ENCODE results near the gene AGER. TPM values are rescaled to one million over a fixed set of nuclear protein-coding genes. Genes with fewer than 3 reads are reported as not detected.

AGER gene
- total RNA-seq, 1 experiment from 2014 or later: 14.3 TPM

DNA sequence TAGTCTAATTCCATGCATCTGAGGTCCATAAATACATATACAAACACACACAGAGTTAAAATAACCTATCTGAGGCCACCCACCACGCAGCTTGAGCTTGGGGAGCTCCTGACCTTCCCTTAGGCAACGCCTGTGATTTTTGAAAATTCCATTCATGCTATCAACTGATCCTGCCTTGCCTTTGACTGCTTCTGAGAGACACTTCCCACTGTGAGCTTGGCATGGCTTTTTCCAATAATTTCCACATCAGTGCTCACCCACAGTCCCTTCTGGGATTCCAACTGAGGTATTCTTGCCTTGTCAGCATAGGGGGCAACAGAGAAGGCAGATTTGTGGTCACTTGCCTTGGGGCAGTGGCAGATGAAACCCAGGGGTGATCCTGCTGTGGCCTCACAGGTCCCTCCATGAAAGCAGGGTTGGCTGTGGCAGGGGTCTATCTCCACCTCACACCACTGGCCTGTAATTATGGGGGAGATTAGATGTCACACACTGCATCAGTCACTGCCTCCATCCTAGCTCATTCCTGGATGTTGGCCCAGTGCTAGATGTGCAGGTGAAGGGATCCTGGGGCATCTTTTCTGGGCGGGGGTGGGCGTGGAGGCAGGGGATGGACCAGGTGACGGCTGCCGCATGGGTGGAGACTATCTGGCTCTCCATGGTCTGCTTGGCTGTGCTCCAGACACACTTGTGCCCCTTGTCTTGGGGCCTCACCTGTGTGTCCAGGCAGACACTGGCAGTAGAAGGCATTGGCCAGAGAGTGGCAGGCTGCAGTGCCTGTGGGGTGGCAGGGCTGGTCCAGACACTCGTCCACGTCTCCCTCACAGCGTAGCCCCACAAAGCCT is 19.6 kb upstream of the AGER start:
- Histone ChIP-seq H3K9ac (ENCODE audit: extremely low read depth, insufficient read length, low read length) (no peak overlapping the region), H3K27ac (ENCODE audit: insufficient read length, low read depth, low read length) (no peak overlapping the region), H3K14ac (ENCODE audit: insufficient read depth, low read length) (no peak overlapping the region), H3K18ac (ENCODE audit: insufficient read length, low read depth, low read length) (no peak overlapping the region), H3K23ac (ENCODE audit: insufficient read length, low read depth, low read length) (no peak overlapping the region), H3K4me1 (ENCODE audit: insufficient read depth, low read length) (no peaks in the 10 kb centered on the region), H2BK20ac (ENCODE audit: low read depth, low read length, poor library complexity, severe bottlenecking) (no peak overlapping the region), H4K8ac (replicated peaks; ENCODE audit: insufficient read length, low read depth, low read length) (no peak overlapping the region), H4K5ac (ENCODE audit: insufficient read length, low read depth, low read length) (no peak overlapping the region), H4K20me1 (ENCODE audit: control insufficient read depth, insufficient read depth, insufficient read length) (no peaks in the 10 kb centered on the region), H3K23me2 (ENCODE audit: insufficient read length, low read depth, low read length, poor library complexity, severe bottlenecking) (no peaks in the 10 kb centered on the region), H2BK5ac (ENCODE audit: insufficient read length, low read length) (no peak overlapping the region), H2BK15ac (ENCODE audit: low read depth, low read length) (no peak overlapping the region), H3K4me2 (ENCODE audit: insufficient read depth, insufficient read length, low read length) (no peak overlapping the region), H2AFZ (ENCODE audit: low read length) (no peak overlapping the region), H2BK120ac (ENCODE audit: low read depth, low read length, poor library complexity, severe bottlenecking) (no peak overlapping the region), H3K56ac (ENCODE audit: insufficient read length, low read depth, low read length) (no peak overlapping the region), H3K4ac (ENCODE audit: low read depth, low read length) (no peak overlapping the region), H2AK5ac (ENCODE audit: insufficient read length, low read length) (no peak overlapping the region), H3K79me2 (ENCODE audit: insufficient read depth, low read length) (no peaks in the 10 kb centered on the region), H3K79me1 (ENCODE audit: insufficient read depth, low read depth, low read length, poor library complexity, severe bottlenecking) (no peaks in the 10 kb centered on the region), H2BK12ac (ENCODE audit: insufficient read length, low read depth, low read length) (no peak overlapping the region), H3K9me3 (ENCODE audit: control insufficient read depth, low read depth, low read length) (no peaks in the 10 kb centered on the region), H3K27me3 (ENCODE audit: insufficient read depth, low read length) (no peaks in the 10 kb centered on the region), H4K91ac (ENCODE audit: insufficient read length, low read depth, low read length) (no peak overlapping the region), H3T11ph (ENCODE audit: low read length) (no peak overlapping the region)
- no peak overlapping the region for H3K4me3 Mint-ChIP-seq
- peaks cover 0 to 3% of the 10 kb centered on the region in 2 experiments; a peak in 2 of 5 replicates for H3K9me3 Mint-ChIP-seq
- peaks cover 0 to 2% of the 10 kb centered on the region in 2 experiments; a peak in 2 of 4 replicates for H3K4me1 Mint-ChIP-seq
- no peak for DNase-seq
- TF ChIP-seq, protein P1, sequence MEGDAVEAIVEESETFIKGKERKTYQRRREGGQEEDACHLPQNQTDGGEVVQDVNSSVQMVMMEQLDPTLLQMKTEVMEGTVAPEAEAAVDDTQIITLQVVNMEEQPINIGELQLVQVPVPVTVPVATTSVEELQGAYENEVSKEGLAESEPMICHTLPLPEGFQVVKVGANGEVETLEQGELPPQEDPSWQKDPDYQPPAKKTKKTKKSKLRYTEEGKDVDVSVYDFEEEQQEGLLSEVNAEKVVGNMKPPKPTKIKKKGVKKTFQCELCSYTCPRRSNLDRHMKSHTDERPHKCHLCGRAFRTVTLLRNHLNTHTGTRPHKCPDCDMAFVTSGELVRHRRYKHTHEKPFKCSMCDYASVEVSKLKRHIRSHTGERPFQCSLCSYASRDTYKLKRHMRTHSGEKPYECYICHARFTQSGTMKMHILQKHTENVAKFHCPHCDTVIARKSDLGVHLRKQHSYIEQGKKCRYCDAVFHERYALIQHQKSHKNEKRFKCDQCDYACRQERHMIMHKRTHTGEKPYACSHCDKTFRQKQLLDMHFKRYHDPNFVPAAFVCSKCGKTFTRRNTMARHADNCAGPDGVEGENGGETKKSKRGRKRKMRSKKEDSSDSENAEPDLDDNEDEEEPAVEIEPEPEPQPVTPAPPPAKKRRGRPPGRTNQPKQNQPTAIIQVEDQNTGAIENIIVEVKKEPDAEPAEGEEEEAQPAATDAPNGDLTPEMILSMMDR (conservative IDR thresholded peaks at IDR 0.05): no peak
- no peaks in the 10 kb centered on the region for H3K36me3 Mint-ChIP-seq (ENCODE audit: insufficient read depth in 1 of 3, low read depth in 3 of 3)
- no peak overlapping the region for H3K27ac Mint-ChIP-seq
- no CpG with 5 or more reads among the region's 9 CpGs for WGBS (ENCODE audit: extremely low coverage, insufficient read length, low lambda C conversion rate)
- H3K27me3 Mint-ChIP-seq (ENCODE audit: low read depth): peaks cover 7% of the 10 kb centered on the region
